Transverse colon (tissue), 4 donors: ENCODE data around the gene MDGA2. TPM values are rescaled to one million over a fixed set of nuclear protein-coding genes. Genes with fewer than 3 reads are reported as not detected.

ENCODE experiments used
- DNase-seq: peaks from one replicate; pipeline ENCODE4 v3.0.0-alpha.2; 2019
- H3K27ac ChIP-seq, 4 donors: fragments of 200-600 bp; sonication (generic); 2 replicates each; pipeline ENCODE4 v1.5.1; 2016 to 2018; ENCODE audit warnings: inconsistent platforms in 4 of 4
- H3K27me3 ChIP-seq: fragments of 200-600 bp; sonication (generic); 2 replicates; pipeline ENCODE4 v1.5.1; 2017; ENCODE audit warnings: inconsistent platforms
- H3K36me3 ChIP-seq, 4 donors: fragments of 200-600 bp; sonication (generic); 2 replicates each; pipeline ENCODE4 v1.5.1; 2017 to 2019; ENCODE audit warnings: inconsistent platforms in 4 of 4
- H3K4me1 ChIP-seq, 4 donors: fragments of 200-600 bp; sonication (generic); 2 replicates each; pipeline ENCODE4 v1.5.1; 2017 to 2020; ENCODE audit warnings: inconsistent platforms in 4 of 4
- H3K4me3 ChIP-seq, 4 donors: fragments of 200-600 bp; sonication (generic); 1 replicate in 1 of 4; 2 replicates in 3 of 4; pipeline versions ENCODE4 v1.5.1 to v1.6.1; 2017 to 2019; ENCODE audit warnings: inconsistent platforms in 4 of 4
- H3K9me3 ChIP-seq, 2 donors: fragments of 200-600 bp; sonication (generic); 2 replicates each; pipeline ENCODE4 v1.5.1; 2017 to 2019; ENCODE audit warnings: inconsistent platforms in 2 of 2
- EP300 ChIP-seq: sonication (generic); formaldehyde crosslinking; IDR thresholded peaks from one replicate; pipeline ENCODE4 v1.6.1; 2017; ENCODE audit warnings: antibody characterized with exemption, low read depth
- POLR2A ChIP-seq: fragments of 450-650 bp; IDR thresholded peaks from one replicate; pipeline ENCODE4 v1.6.1; 2016; ENCODE audit warnings: antibody characterized with exemption, mild to moderate bottlenecking, moderate library complexity
- POLR2AphosphoS5 ChIP-seq, 3 donors: sonication (generic); formaldehyde crosslinking; IDR thresholded peaks; one replicate each; pipeline ENCODE4 v1.6.1; 2016; ENCODE audit warnings: antibody characterized with exemption in 3 of 3
- WGBS, 2 donors: methylation state at CpG; one replicate each; pipeline ENCODE4 v1.1.5; 2018; ENCODE audit warnings: low coverage in 1 of 2; 5-methylcytosine and 5-hydroxymethylcytosine counted together
- in situ Hi-C, 4 donors: fragments of 200-750 bp; cut with MboI; loops; one replicate each; pipeline versions ENCODE4 v1.15.0 to v1.15.1; 2017; ENCODE audit warnings: low sequenced_read_pairs in 3 of 4, low pct_ligation_motif_present in 1 of 4, low pct_unique_long_range_greater_than_20kb in 1 of 4
- intact Hi-C: fragments of 100-400 bp; cut with DNase I; formaldehyde crosslinking; loops from one replicate; pipeline ENCODE4 v1.15.1; 2023; ENCODE audit warnings: low total_unique reads
- total RNA-seq, 4 donors: library from RNA; depleted of rRNA; stranded (reverse); fragments of >200 nt; gene quantifications; one replicate each; pipeline ENCODE4 v1.1.0, GENCODE V29; 2016
- TF ChIP-seq, protein P1 (sequence below), 5 experiments: fragments of 200-600 bp in 3 of 5; fragments of 450-650 bp in 2 of 5; sonication (generic) in 3 of 5; IDR thresholded peaks; 1 replicate in 2 of 5; 2 replicates in 3 of 5; pipeline ENCODE4 v1.5.1; 2016 to 2017; ENCODE audit warnings: antibody characterized with exemption in 5 of 5, inconsistent platforms in 3 of 5, mild to moderate bottlenecking in 2 of 5, moderate library complexity in 1 of 5

The MDGA2 gene
- total RNA-seq, 4 donors from 2014 or later = not detected

DNA sequence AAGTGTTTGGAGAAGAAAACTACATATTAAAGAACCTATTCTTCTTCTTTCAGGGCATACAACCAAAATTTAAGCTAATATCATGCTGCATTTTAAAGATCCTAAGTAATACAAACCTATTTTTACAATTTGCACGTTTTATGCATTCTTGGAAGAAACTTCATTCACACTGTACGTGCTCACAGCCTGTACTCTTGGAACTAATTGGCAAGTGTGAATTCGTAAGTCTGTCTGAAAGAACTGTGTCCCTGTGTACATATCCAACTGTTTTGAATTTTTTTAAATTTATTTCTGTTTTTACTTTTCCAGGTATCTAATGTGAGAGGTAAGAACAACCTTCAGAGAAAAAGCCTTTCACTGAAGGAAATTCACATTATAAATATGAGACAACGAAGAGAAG lies 347.0 kb downstream of the MDGA2 start:
- Histone ChIP-seq H3K4me3 (no peak overlapping the region), H3K9me3 (no peaks in the 10 kb centered on the region), H3K36me3 (no peaks in the 10 kb centered on the region), H3K27me3 (no peaks in the 10 kb centered on the region), H3K4me1 (no peaks in the 10 kb centered on the region), H3K27ac (no peak overlapping the region)
- 65 to 76% methylated on average over 4 of the region's 4 CpGs for WGBS, 2 donors
- in situ Hi-C loops (no loop called here), intact Hi-C loops (loop anchor here (5.0 kb wide), 1 partner anchor 244 kb away; no protein-coding TSS in a partner anchor)
- DNase-seq = no peak
- TF ChIP-seq POLR2A (no peak), EP300 (no peak), POLR2AphosphoS5 (IDR thresholded peaks at IDR 0.05) (no peak)
- TF ChIP-seq, protein P1, sequence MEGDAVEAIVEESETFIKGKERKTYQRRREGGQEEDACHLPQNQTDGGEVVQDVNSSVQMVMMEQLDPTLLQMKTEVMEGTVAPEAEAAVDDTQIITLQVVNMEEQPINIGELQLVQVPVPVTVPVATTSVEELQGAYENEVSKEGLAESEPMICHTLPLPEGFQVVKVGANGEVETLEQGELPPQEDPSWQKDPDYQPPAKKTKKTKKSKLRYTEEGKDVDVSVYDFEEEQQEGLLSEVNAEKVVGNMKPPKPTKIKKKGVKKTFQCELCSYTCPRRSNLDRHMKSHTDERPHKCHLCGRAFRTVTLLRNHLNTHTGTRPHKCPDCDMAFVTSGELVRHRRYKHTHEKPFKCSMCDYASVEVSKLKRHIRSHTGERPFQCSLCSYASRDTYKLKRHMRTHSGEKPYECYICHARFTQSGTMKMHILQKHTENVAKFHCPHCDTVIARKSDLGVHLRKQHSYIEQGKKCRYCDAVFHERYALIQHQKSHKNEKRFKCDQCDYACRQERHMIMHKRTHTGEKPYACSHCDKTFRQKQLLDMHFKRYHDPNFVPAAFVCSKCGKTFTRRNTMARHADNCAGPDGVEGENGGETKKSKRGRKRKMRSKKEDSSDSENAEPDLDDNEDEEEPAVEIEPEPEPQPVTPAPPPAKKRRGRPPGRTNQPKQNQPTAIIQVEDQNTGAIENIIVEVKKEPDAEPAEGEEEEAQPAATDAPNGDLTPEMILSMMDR (IDR thresholded peaks at IDR 0.05) = no peak

DNA sequence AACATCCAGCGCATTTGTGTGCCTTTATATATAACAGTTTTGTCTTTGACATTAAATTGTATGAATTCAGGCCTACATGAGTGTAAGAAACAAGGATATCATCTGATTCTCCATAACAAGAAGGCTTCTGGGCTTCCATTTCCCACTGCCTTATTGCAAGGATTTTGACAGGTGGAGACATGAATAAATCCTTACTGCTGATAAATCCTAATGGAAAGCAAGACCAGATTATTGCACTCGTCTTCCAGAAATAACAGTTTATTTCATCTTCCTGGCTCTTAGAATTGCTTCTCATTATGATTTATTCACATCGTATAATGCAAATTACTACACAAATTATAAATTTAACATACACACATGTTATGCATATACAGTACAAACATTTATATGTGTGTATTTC lies 348.1 kb downstream of the MDGA2 start:
- H3K27ac ChIP-seq = no peak overlapping the region
- H3K4me3 ChIP-seq = no peak overlapping the region
- 83 to 86% methylated on average over 3 of the region's 3 CpGs for WGBS, 2 donors
- no peaks in the 10 kb centered on the region for H3K4me1 ChIP-seq
- intact Hi-C loops = loop anchor here (5.0 kb wide), 1 partner anchor 245 kb away; no protein-coding TSS in a partner anchor
- no peak for DNase-seq
- TF ChIP-seq, protein P1 (IDR thresholded peaks at IDR 0.05) = no peak
- TF ChIP-seq EP300 (no peak), POLR2AphosphoS5 (IDR thresholded peaks at IDR 0.05) (no peak), POLR2A (no peak)
- H3K36me3 ChIP-seq = no peaks in the 10 kb centered on the region
- H3K27me3 ChIP-seq = no peaks in the 10 kb centered on the region
- H3K9me3 ChIP-seq = no peaks in the 10 kb centered on the region
- in situ Hi-C loops = no loop called here

DNA sequence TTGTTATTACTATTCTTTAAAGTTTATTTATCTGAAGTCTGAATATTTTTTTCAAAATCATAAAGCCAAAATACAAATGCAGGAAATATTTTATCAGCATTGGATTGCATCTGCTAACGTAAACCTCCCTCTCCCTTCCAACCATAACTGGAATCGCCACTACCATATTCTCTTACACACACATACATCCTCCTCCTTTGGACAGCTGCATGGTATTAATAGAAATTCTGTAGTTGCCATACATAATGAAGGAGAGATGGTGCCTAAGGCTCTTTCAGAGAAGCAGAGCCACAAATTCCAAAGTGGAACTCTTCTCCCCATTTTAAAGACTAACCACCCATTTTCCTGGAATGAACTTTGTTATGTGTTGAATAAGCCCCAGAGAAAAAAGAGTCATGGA lies 352.7 kb downstream of the MDGA2 start:
- no peak for TF ChIP-seq POLR2AphosphoS5 (IDR thresholded peaks at IDR 0.05)
- no peak for TF ChIP-seq EP300
- TF ChIP-seq, protein P1 (IDR thresholded peaks at IDR 0.05) = no peak
- TF ChIP-seq POLR2A = no peak
- H3K4me3 ChIP-seq = no peak overlapping the region
- in situ Hi-C loops = no loop called here
- no peak for DNase-seq
- intact Hi-C loops = no loop called here
- WGBS, 2 donors = 71 to 79% methylated on average over 2 of the region's 2 CpGs
- H3K36me3 ChIP-seq = no peaks in the 10 kb centered on the region
- no peaks in the 10 kb centered on the region for H3K9me3 ChIP-seq
- no peaks in the 10 kb centered on the region for H3K27me3 ChIP-seq
- H3K4me1 ChIP-seq = no peaks in the 10 kb centered on the region
- H3K27ac ChIP-seq = no peak overlapping the region

DNA sequence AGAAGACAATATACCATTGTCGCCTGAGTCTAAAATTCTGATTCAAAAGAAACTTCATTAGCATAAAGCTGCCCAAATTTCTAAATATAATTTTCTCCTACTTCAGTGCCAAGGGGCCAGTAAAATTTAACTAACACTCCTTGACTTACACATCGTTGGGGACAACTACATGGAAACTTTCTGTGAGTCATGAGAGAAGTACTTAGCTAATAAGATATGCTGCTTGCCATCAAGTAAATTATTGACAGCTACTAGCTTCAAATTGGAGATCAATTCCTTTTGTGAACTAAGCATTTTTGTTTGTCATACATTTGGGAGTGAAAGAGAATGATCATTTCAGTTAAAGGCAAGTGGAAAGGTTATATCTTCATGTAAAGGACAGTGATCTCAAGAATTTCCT lies 373.3 kb downstream of the MDGA2 start:
- no peak for DNase-seq
- no peak for TF ChIP-seq POLR2AphosphoS5 (IDR thresholded peaks at IDR 0.05)
- H3K27me3 ChIP-seq = no peaks in the 10 kb centered on the region
- H3K4me1 ChIP-seq = no peaks in the 10 kb centered on the region
- no peaks in the 10 kb centered on the region for H3K36me3 ChIP-seq
- no peaks in the 10 kb centered on the region for H3K9me3 ChIP-seq
- H3K4me3 ChIP-seq = no peak overlapping the region
- WGBS, 2 donors = 43 to 65% methylated on average over 2 of the region's 2 CpGs
- intact Hi-C loops (no loop called here), in situ Hi-C loops (no loop called here)
- H3K27ac ChIP-seq = no peak overlapping the region

DNA sequence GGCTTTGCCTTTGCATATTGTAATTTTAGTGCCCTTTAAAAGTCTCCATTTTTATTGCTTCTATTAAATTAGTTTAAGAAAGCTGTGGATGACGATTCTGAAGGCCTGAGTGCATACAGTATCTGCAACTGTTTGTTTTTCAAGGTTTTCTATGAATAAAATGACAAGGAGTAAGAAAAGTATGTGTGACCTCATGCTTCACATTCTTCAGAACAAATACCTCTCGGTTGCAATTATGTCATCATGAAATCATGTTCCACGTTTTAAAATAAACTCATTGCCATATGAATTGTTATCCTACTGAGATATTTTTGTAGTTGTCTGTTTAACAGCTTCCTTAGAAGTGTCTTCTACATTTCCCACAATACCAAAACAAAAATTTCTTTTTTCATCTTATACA lies 374.6 kb downstream of the MDGA2 start:
- WGBS, 2 donors = 15 to 29% methylated on average over 3 of the region's 3 CpGs
- intact Hi-C loops = no loop called here

More for the DNA sequence above, 374.6 kb downstream of the MDGA2 start:
- H3K36me3 ChIP-seq = no peaks in the 10 kb centered on the region
- H3K4me3 ChIP-seq = no peak overlapping the region
- H3K27ac ChIP-seq = no peak overlapping the region
- no peaks in the 10 kb centered on the region for H3K4me1 ChIP-seq
- no peaks in the 10 kb centered on the region for H3K27me3 ChIP-seq
- TF ChIP-seq, protein P1 (IDR thresholded peaks at IDR 0.05) = no peak
- no peak for TF ChIP-seq POLR2A
- TF ChIP-seq EP300 = no peak
- no peak for TF ChIP-seq POLR2AphosphoS5 (IDR thresholded peaks at IDR 0.05)
- DNase-seq = no peak
- no peaks in the 10 kb centered on the region for H3K9me3 ChIP-seq
- in situ Hi-C loops = no loop called here
